B cell (primary cell): ENCODE data around the gene PARD3. TPM values are rescaled to one million over a fixed set of nuclear protein-coding genes. Genes with fewer than 3 reads are reported as not detected.

ENCODE experiments used
- ATAC-seq: fragments of 200-7000 bp; cut with Tn5 transposase; one replicate; pipeline ENCODE4 v1.10.0; 2021; ENCODE audit warnings: low read depth, mild to moderate bottlenecking, moderate number of reproducible peaks, moderate library complexity
- CTCF ChIA-PET: fragments of 350-600 bp; sonication (Branson Sonifier 250); formaldehyde crosslinking; loops from one replicate; lab custom pipeline; 2021; ENCODE audit warnings: antibody characterized with exemption, inconsistent platforms; lab: Charles Lee
- POLR2A ChIA-PET: fragments of 350-600 bp; sonication (Branson Sonifier 250); formaldehyde crosslinking; loops from one replicate; lab custom pipeline; 2021; ENCODE audit warnings: antibody characterized with exemption; lab: Charles Lee
- DNase-seq: peaks from one replicate; pipeline ENCODE4 v3.0.0; 2013
- H2AFZ ChIP-seq: 2 replicates; pipeline ENCODE4 v1.6.1; 2012; ENCODE audit warnings: mild to moderate bottlenecking, low read depth, low read length; ENCODE audit not compliant: insufficient read depth, poor library complexity, severe bottlenecking
- H3K27ac ChIP-seq, 2 donors: 1 replicate in 1 of 2; 2 replicates in 1 of 2; pipeline ENCODE4 v1.5.1; 2012 to 2013; ENCODE audit warnings: low read length in 2 of 2, mild to moderate bottlenecking in 2 of 2, moderate library complexity in 1 of 2
- H3K27me3 ChIP-seq, 4 experiments: fragments of 200-600 bp in 1 of 4; sonication (generic) in 1 of 4; replicated peaks in 1 of 4; 1 replicate in 2 of 4; 2 replicates in 2 of 4; pipeline versions ENCODE4 v1.6.1 to v1.7.0; 2013 to 2016; ENCODE audit warnings: low read length in 3 of 4, mild to moderate bottlenecking in 2 of 4, mixed read lengths in 1 of 4, moderate library complexity in 1 of 4; ENCODE audit not compliant: insufficient read depth in 4 of 4, control insufficient read depth in 3 of 4; ENCODE audit errors: control extremely low read depth in 1 of 4
- H3K36me3 ChIP-seq, 2 experiments: replicated peaks in 1 of 2; 1 replicate in 1 of 2; 2 replicates in 1 of 2; pipeline versions ENCODE4 v1.6.1 to v1.7.1; 2013; ENCODE audit warnings: low read length in 1 of 2; ENCODE audit not compliant: insufficient read depth in 2 of 2, control insufficient read depth in 1 of 2; ENCODE audit errors: control extremely low read depth in 1 of 2, extremely low read depth in 1 of 2
- H3K4me1 ChIP-seq, 2 donors: fragments of 200-600 bp in 1 of 2; sonication (generic) in 1 of 2; 1 replicate in 1 of 2; 2 replicates in 1 of 2; pipeline versions ENCODE4 v1.5.1 to v1.6.1; 2013 to 2017; ENCODE audit warnings: low read length in 2 of 2; ENCODE audit not compliant: control insufficient read depth in 2 of 2, insufficient read depth in 2 of 2
- H3K4me2 ChIP-seq: replicated peaks from 2 replicates; pipeline ENCODE3; 2012; ENCODE audit warnings: mild to moderate bottlenecking, low read depth, low read length; ENCODE audit not compliant: poor library complexity, severe bottlenecking
- H3K4me3 ChIP-seq, 5 experiments: fragments of 200-600 bp in 1 of 5; sonication (generic) in 1 of 5; 1 replicate in 3 of 5; 2 replicates in 2 of 5; pipeline versions ENCODE4 v1.5.1 to v1.7.0; 2011 to 2016; ENCODE audit warnings: low read length in 4 of 5, mild to moderate bottlenecking in 4 of 5, low read depth in 2 of 5, control low read depth in 1 of 5, moderate library complexity in 1 of 5; ENCODE audit not compliant: insufficient read depth in 1 of 5; ENCODE audit errors: control extremely low read depth in 1 of 5, extremely low read depth in 1 of 5
- H3K79me2 ChIP-seq: fragments of 200-600 bp; sonication (generic); one replicate; pipeline ENCODE4 v1.6.0; 2016; ENCODE audit warnings: low read length; ENCODE audit not compliant: control insufficient read depth, insufficient read depth
- H3K9ac ChIP-seq: fragments of 200-600 bp; sonication (generic); 2 replicates; pipeline ENCODE4 v1.6.1; 2017; ENCODE audit warnings: mild to moderate bottlenecking, low read length, moderate library complexity
- H3K9me3 ChIP-seq, 3 donors: one replicate each; pipeline versions ENCODE4 v1.6.1 to v1.7.1; 2013; ENCODE audit warnings: low read length in 2 of 3; ENCODE audit not compliant: control insufficient read depth in 2 of 3, insufficient read depth in 1 of 3; ENCODE audit errors: control extremely low read depth in 1 of 3
- H4K20me1 ChIP-seq: 2 replicates; pipeline ENCODE4 v1.6.0; 2012; ENCODE audit warnings: mild to moderate bottlenecking, low read length; ENCODE audit not compliant: insufficient read depth, control insufficient read depth, poor library complexity, severe bottlenecking
- H3K27ac Mint-ChIP-seq: one replicate; pipeline ENCODE4 v1.8.0; 2021; ENCODE audit warnings: mixed read lengths
- H3K27me3 Mint-ChIP-seq: one replicate; pipeline ENCODE4 v1.8.0; 2021; ENCODE audit warnings: mixed read lengths
- H3K4me1 Mint-ChIP-seq: one replicate; pipeline ENCODE4 v1.8.0; 2021; ENCODE audit warnings: mixed read lengths
- H3K4me3 Mint-ChIP-seq: one replicate; pipeline ENCODE4 v1.8.0; 2021; ENCODE audit warnings: mixed read lengths
- H3K9me3 Mint-ChIP-seq: one replicate; pipeline ENCODE4 v1.8.0; 2022; ENCODE audit warnings: mixed read lengths; ENCODE audit not compliant: insufficient read depth
- EZH2 ChIP-seq: IDR thresholded peaks from 2 replicates; pipeline ENCODE4 v1.6.1; 2012; ENCODE audit warnings: borderline replicate concordance, low read depth, mild to moderate bottlenecking, moderate library complexity, low read length; ENCODE audit not compliant: insufficient read depth, poor library complexity, severe bottlenecking
- WGBS: methylation state at CpG from one replicate; pipeline ENCODE4 v1.1.5; 2013; ENCODE audit warnings: missing lambda C conversion rate; ENCODE audit not compliant: insufficient coverage; 5-methylcytosine and 5-hydroxymethylcytosine counted together
- intact Hi-C: fragments of 100-400 bp; cut with micrococcal nuclease; formaldehyde crosslinking; loops from one replicate; pipeline ENCODE4 v1.10.0; 2022
- polyA plus RNA-seq: library from polyadenylated mRNA; depleted of rRNA; stranded (reverse); fragments of >200 nt; gene quantifications from 2 replicates; pipeline ENCODE4 v1.2.3, GENCODE V29; 2012
- total RNA-seq, 2 donors: library from RNA; stranded (reverse); fragments of 120-200 nt in 1 of 2; gene quantifications; 1 replicate in 1 of 2; 2 replicates in 1 of 2; pipeline versions ENCODE4 v1.2.3 to v1.2.4, GENCODE V29; 2013 to 2022
- TF ChIP-seq, protein P1 (sequence below): fragments of 200-600 bp; IDR thresholded peaks from one replicate; pipeline ENCODE4 v1.8.0; 2022; ENCODE audit warnings: antibody characterized with exemption, mild to moderate bottlenecking

The PARD3 gene
- total and polyA plus RNA-seq, 2 donors (not counting 1 experiment from before 2014, with no cell fraction given) = not detected

DNA sequence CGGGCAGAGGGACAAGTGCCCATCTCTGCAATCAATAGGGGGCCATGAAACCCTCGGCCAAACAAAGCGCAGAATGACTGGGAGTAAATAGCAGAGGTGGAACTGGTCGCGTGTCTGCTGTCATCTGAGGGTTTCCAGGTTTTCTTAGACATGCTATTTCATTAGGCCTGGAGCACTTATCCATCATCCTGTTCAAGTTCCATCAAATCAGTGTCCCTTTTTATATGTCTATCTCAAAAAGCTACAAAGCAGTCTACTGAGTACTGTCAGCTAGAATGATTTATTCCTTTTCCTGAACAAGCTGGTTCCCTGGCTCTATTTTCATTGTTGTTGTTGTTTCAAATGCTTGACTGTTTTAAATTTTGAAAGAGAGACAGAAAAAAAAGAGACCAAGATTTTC lies 590.5 kb downstream of the PARD3 start:
- Histone ChIP-seq H3K27me3 (no peaks in the 10 kb centered on the region), H3K4me2 (no peak overlapping the region), H2AFZ (no peak overlapping the region), H3K4me1 (no peaks in the 10 kb centered on the region), H3K36me3 (no peaks in the 10 kb centered on the region), H3K79me2 (no peaks in the 10 kb centered on the region), H3K27ac (no peak overlapping the region), H3K9ac (no peak overlapping the region), H4K20me1 (no peaks in the 10 kb centered on the region), H3K4me3 (no peak overlapping the region), H3K9me3 (peaks cover 0 to 4% (median 1%) of the 10 kb centered on the region in 3 donors)
- Mint-ChIP-seq H3K4me1 (no peaks in the 10 kb centered on the region), H3K4me3 (no peak overlapping the region), H3K9me3 (no peaks in the 10 kb centered on the region), H3K27ac (no peak overlapping the region), H3K27me3 (no peaks in the 10 kb centered on the region)
- ATAC-seq (no peak), DNase-seq (no peak)
- intact Hi-C loops = no loop called here
- CTCF ChIA-PET = no interaction called here
- POLR2A ChIA-PET = no interaction called here
- TF ChIP-seq, protein P1, sequence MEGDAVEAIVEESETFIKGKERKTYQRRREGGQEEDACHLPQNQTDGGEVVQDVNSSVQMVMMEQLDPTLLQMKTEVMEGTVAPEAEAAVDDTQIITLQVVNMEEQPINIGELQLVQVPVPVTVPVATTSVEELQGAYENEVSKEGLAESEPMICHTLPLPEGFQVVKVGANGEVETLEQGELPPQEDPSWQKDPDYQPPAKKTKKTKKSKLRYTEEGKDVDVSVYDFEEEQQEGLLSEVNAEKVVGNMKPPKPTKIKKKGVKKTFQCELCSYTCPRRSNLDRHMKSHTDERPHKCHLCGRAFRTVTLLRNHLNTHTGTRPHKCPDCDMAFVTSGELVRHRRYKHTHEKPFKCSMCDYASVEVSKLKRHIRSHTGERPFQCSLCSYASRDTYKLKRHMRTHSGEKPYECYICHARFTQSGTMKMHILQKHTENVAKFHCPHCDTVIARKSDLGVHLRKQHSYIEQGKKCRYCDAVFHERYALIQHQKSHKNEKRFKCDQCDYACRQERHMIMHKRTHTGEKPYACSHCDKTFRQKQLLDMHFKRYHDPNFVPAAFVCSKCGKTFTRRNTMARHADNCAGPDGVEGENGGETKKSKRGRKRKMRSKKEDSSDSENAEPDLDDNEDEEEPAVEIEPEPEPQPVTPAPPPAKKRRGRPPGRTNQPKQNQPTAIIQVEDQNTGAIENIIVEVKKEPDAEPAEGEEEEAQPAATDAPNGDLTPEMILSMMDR = no peak
- TF ChIP-seq EZH2 = no peak
- WGBS = 97% methylated on average over 3 of the region's 5 CpGs

DNA sequence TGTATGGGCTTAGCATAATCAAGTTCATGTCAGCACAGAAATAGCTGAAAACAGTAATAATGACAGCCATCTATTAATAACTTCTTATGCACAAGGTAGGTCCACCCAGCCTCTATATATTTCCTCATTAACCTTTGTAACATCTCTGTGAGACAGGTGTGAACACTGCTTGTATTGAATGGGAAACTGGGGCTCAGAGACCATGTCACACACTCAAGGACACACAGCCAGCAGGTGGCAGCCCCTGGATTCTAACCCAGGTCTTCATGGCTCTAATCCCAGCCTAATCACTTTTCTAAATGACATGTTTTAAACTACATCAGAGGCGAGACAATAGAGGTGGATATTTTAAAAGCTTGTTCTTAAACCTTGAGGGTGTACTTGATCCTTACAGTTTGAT lies 591.4 kb downstream of the PARD3 start:
- CTCF ChIA-PET = no interaction called here
- H3K36me3 ChIP-seq = no peaks in the 10 kb centered on the region
- no peaks in the 10 kb centered on the region for H3K9me3 Mint-ChIP-seq
- intact Hi-C loops = no loop called here
- H2AFZ ChIP-seq = no peak overlapping the region
- no CpG with 5 or more reads among the region's 1 CpG for WGBS
- no peaks in the 10 kb centered on the region for H3K27me3 Mint-ChIP-seq
- H3K27ac ChIP-seq = no peak overlapping the region
- POLR2A ChIA-PET = no interaction called here
- H3K4me3 Mint-ChIP-seq = no peak overlapping the region
- H3K27me3 ChIP-seq = no peaks in the 10 kb centered on the region
- no peak overlapping the region for H3K4me2 ChIP-seq
- H3K4me1 Mint-ChIP-seq = no peaks in the 10 kb centered on the region
- no peak overlapping the region for H3K27ac Mint-ChIP-seq
- no peak overlapping the region for H3K4me3 ChIP-seq
- no peaks in the 10 kb centered on the region for H4K20me1 ChIP-seq
- no peak for TF ChIP-seq EZH2
- TF ChIP-seq, protein P1 = no peak
- no peaks in the 10 kb centered on the region for H3K4me1 ChIP-seq
- ATAC-seq = no peak
- DNase-seq = no peak
- no peak overlapping the region for H3K9ac ChIP-seq
- H3K79me2 ChIP-seq = no peaks in the 10 kb centered on the region
- peaks cover 0 to 4% (median 1%) of the 10 kb centered on the region in 3 donors for H3K9me3 ChIP-seq
